ENCODE measurements around the gene HNF4A.

The HNF4A gene

DNA sequence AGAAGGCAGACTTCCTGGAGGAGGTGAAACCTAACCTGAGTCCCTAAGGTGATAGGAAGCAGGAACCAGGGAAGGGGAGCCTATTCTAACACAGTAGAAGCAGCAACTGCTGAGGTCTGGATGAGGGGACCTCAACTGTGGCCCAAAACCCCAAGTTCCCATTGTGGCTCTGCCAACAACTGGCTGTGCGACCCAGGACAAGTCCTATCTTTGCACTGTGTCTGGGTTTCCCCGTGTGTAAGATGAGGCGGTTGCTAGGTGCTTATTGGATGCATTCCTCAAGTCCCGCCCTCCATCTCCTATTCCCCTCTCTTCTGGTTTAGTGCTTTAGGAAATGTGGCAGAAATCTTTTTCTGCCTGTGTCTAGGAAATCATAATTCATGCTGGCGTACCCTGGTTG is 68.0 kb downstream of the HNF4A start:
- H3K27ac ChIP-seq: no peak overlapping the region
- TF ChIP-seq, protein P1, sequence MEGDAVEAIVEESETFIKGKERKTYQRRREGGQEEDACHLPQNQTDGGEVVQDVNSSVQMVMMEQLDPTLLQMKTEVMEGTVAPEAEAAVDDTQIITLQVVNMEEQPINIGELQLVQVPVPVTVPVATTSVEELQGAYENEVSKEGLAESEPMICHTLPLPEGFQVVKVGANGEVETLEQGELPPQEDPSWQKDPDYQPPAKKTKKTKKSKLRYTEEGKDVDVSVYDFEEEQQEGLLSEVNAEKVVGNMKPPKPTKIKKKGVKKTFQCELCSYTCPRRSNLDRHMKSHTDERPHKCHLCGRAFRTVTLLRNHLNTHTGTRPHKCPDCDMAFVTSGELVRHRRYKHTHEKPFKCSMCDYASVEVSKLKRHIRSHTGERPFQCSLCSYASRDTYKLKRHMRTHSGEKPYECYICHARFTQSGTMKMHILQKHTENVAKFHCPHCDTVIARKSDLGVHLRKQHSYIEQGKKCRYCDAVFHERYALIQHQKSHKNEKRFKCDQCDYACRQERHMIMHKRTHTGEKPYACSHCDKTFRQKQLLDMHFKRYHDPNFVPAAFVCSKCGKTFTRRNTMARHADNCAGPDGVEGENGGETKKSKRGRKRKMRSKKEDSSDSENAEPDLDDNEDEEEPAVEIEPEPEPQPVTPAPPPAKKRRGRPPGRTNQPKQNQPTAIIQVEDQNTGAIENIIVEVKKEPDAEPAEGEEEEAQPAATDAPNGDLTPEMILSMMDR (IDR thresholded peaks at IDR 0.05): no peak
- no peak for TF ChIP-seq ZFX (IDR thresholded peaks at IDR 0.05; ENCODE audit: borderline replicate concordance)

- no peak for TF ChIP-seq ZFX (IDR thresholded peaks at IDR 0.05; ENCODE audit: borderline replicate concordance)
- TF ChIP-seq, protein P1 (IDR thresholded peaks at IDR 0.05): no peak
Observed at GRCh38 chr20:44424039-44424495, 68.6 kb downstream of the HNF4A start.

GRCh38 chr20:44425923-44426322 is 70.4 kb downstream of the HNF4A start:
- TF ChIP-seq, protein P1 (IDR thresholded peaks at IDR 0.05): no peak
- TF ChIP-seq ZFX (IDR thresholded peaks at IDR 0.05; ENCODE audit: borderline replicate concordance): no peak
- H3K27ac ChIP-seq: no peak overlapping the region

More at GRCh38 chr20:44424039-44424495, 68.6 kb downstream of the HNF4A start:
- no peak overlapping the region for H3K27ac ChIP-seq

GRCh38 chr20:44426879-44427790 is 71.6 kb downstream of the HNF4A start:
- TF ChIP-seq ZFX (IDR thresholded peaks at IDR 0.05; ENCODE audit: borderline replicate concordance): no peak
- TF ChIP-seq, protein P1 (IDR thresholded peaks at IDR 0.05): no peak
- H3K27ac ChIP-seq: no peak overlapping the region

DNA sequence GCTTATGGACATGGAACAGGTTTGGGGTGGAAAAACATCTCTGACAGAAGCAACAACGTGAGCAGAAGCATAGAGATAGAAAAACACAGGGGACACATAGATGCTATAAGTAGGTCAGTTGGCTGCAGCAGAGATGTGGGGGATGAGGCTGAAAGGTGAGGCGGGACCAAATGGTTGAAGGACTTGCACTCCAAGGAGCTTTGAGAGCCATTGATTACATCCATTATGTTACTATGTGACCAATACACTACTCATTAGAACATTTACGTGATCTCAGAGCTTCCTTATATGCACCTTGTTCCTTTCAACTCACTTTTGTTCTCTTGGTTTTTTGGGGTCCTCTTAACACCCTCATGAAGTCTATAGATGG is 72.3 kb downstream of the HNF4A start:
- no peak overlapping the region for H3K27ac ChIP-seq
- TF ChIP-seq ZFX (IDR thresholded peaks at IDR 0.05; ENCODE audit: borderline replicate concordance): no peak
- TF ChIP-seq, protein P1 (IDR thresholded peaks at IDR 0.05): no peak

GRCh38 chr20:44428174-44429016 is 72.9 kb downstream of the HNF4A start:
- no peak for TF ChIP-seq ZFX (IDR thresholded peaks at IDR 0.05; ENCODE audit: borderline replicate concordance)
- TF ChIP-seq, protein P1 (IDR thresholded peaks at IDR 0.05): no peak
- no peak overlapping the region for H3K27ac ChIP-seq

Data from 22Rv1 (cell line).